Measurements from ENCODE around the gene MBOAT2. TPM values are rescaled to one million over a fixed set of nuclear protein-coding genes. Genes with fewer than 3 reads are reported as not detected.

Gene MBOAT2
- total and polyA plus RNA-seq, 7 donors, result 0.11 to 3.5 (median 0.83) TPM

DNA sequence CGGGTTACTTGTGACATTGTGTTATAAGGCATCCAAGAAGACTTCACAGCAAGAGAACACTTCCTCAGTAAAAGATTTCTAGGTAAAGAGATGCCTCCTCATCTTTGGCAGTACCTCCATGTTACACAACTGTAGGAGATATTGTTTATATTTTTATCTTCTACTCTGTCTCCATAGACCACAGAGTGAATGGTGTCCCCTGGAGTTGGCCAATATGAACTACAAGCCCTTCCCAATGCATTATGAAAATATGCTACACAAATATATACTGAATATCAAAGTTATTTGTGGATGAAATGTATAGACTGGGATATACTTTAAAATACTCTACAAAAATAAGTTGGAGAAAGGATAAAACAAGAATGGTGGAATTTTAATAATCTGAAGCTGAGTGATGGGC lies 46.7 kb downstream of the MBOAT2 start:
- Histone ChIP-seq H3K4me3 (no peak overlapping the region), H3K9me3 (peaks cover 4% of the 10 kb centered on the region), H3K36me3 (ENCODE audit: insufficient read depth in 1 of 2, low read depth in 1 of 2) (no peaks in the 10 kb centered on the region), H3K4me1 (no peaks in the 10 kb centered on the region), H3K27ac (no peak overlapping the region), H3K27me3 (ENCODE audit: insufficient read depth in 3 of 3, low read length in 2 of 3) (no peaks in the 10 kb centered on the region)
- ATAC-seq (peak in 1 of 4 donors; percentile 37), DNase-seq (no peak)
- 96 to 100% (median 99%) methylated on average over 1 of the region's 1 CpG for WGBS, 3 donors
- intact Hi-C loops (cut with DNase I), result no loop called here
- peak; percentile 24 for TF ChIP-seq CTCF (IDR thresholded peaks at IDR 0.05)

DNA sequence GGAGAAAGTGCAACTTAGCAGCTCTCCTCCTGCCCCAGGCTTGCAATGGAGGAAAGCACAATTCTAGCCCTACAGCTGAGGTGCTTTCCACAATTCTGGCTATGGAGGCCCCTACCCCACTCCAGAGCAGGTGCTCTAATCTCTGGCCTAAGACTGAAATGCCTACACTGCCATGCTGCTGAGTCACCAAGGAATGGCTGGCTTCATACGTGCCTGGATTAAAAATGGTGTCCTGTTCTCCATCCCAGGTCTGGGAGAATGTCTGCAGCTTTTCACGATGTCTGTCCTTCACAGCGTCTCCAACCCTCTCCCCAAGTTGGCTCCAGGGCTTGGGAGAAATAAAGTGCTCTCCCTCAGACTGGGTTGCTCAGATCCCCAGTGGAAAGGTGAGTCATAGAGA lies 48.5 kb downstream of the MBOAT2 start:
- Histone ChIP-seq H3K4me1 (no peaks in the 10 kb centered on the region), H3K4me3 (no peak overlapping the region), H3K27me3 (ENCODE audit: insufficient read depth in 3 of 3, low read length in 2 of 3) (no peaks in the 10 kb centered on the region), H3K27ac (no peak overlapping the region), H3K36me3 (ENCODE audit: insufficient read depth in 1 of 2, low read depth in 1 of 2) (no peaks in the 10 kb centered on the region), H3K9me3 (peaks cover 4% of the 10 kb centered on the region)
- WGBS, 3 donors, result 76 to 83% (median 80%) methylated on average over 3 of the region's 3 CpGs
- TF ChIP-seq CTCF (IDR thresholded peaks at IDR 0.05), result no peak
- intact Hi-C loops (cut with DNase I), result no loop called here
- no peak for DNase-seq
- no peak for ATAC-seq

DNA sequence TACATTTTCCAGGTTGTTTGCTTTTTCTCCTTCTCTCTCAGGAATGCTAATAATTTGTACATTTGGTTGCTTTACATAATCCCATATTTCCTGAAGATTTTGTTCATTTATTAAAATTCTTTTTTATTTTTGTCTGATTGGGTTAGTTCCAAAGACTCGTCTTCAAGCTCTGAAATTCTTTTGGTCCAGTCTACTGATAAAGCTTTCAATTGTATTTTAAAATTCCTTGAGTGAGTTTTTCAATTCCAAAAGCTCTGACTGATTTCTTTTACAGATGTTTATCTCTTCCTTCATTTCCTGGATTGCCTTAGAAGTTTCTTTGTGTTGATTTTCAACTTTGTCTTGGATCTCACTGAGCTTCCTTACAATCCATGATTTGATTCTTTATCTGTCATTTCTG lies 50.0 kb downstream of the MBOAT2 start:
- peaks cover 4% of the 10 kb centered on the region for H3K9me3 ChIP-seq
- no peak for TF ChIP-seq CTCF (IDR thresholded peaks at IDR 0.05)
- intact Hi-C loops (cut with DNase I), result no loop called here
- 82 to 85% (median 85%) methylated on average over 1 of the region's 1 CpG for WGBS, 3 donors
- H3K27ac ChIP-seq, result no peak overlapping the region
- no peak overlapping the region for H3K4me3 ChIP-seq
- no peaks in the 10 kb centered on the region for H3K4me1 ChIP-seq
- ATAC-seq (no peak), DNase-seq (no peak)
- no peaks in the 10 kb centered on the region for H3K36me3 ChIP-seq (ENCODE audit: insufficient read depth in 1 of 2, low read depth in 1 of 2)
- no peaks in the 10 kb centered on the region for H3K27me3 ChIP-seq (ENCODE audit: insufficient read depth in 3 of 3, low read length in 2 of 3)

DNA sequence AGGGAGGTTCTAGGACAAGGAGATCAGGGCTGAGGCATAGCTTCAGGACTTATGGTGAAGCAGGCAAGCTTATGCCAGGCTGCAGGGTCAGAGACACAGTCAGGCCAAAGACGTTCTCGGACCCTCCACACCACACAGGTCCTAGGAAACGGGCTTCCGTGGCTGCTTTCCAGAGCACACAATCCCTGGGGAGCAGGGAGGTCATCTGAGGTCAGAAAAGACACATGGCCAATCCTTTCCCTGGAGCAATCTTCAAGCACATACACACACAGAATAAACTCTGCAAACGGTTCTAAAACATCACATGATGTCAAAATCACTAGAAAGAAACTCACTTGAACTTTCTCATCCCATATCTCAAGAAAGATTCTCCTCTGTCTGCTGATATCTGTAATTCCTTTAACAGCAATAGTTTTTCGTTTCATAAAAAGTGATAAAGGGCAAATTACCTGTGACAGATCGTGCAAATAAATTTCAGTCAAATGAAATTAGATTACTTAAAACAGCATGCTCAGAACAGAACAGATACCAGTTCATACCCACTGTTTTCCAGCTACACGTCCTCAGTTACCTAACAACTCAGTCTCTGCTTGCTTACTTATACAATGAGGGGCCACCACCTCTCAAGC lies 63.9 kb downstream of the MBOAT2 start:
- 61 to 69% (median 61%) methylated on average over 8 of the region's 8 CpGs for WGBS, 3 donors
- TF ChIP-seq CTCF (IDR thresholded peaks at IDR 0.05), result no peak
- ATAC-seq (no peak), DNase-seq (no peak)
- Histone ChIP-seq H3K4me1 (no peaks in the 10 kb centered on the region), H3K27me3 (ENCODE audit: insufficient read depth in 3 of 3, low read length in 2 of 3) (no peaks in the 10 kb centered on the region), H3K9me3 (no peaks in the 10 kb centered on the region), H3K27ac (no peak overlapping the region), H3K4me3 (no peak overlapping the region), H3K36me3 (ENCODE audit: insufficient read depth in 1 of 2, low read depth in 1 of 2) (no peaks in the 10 kb centered on the region)
- intact Hi-C loops (cut with DNase I), result no loop called here

DNA sequence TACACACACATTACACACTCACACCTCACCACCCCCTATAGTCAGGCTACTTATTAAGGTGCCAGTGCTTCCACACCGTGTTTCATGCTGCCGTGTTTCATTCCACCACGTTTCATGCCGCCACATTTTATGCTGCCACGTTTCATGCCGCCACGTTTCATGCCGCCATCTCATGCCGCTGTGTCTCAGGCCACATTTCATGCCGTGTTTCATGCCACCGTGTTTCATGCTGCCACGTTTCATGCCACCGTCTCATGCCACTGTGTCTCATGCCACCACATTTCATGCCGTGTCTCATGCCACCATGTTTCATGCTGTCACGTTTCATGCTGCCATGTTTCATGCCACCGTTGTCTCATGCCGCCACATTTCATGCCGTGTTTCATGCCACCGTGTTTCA lies 65.1 kb downstream of the MBOAT2 start:
- no peaks in the 10 kb centered on the region for H3K4me1 ChIP-seq
- DNase-seq, result no peak
- intact Hi-C loops (cut with DNase I), result no loop called here
- WGBS, 3 donors, result 97 to 98% (median 97%) methylated on average over 19 of the region's 19 CpGs
- H3K36me3 ChIP-seq (ENCODE audit: insufficient read depth in 1 of 2, low read depth in 1 of 2), result no peaks in the 10 kb centered on the region
- no peak for TF ChIP-seq CTCF (IDR thresholded peaks at IDR 0.05)
- no peak overlapping the region for H3K4me3 ChIP-seq
- no peaks in the 10 kb centered on the region for H3K27me3 ChIP-seq (ENCODE audit: insufficient read depth in 3 of 3, low read length in 2 of 3)
- no peak for ATAC-seq
- no peak overlapping the region for H3K27ac ChIP-seq
- H3K9me3 ChIP-seq, result no peaks in the 10 kb centered on the region
